ENCODE results near the gene ATP6V1C2. TPM values are rescaled to one million over a fixed set of nuclear protein-coding genes. Genes with fewer than 3 reads are reported as not detected.

Gene ATP6V1C2
- total RNA-seq, 2 experiments from 2014 or later: not detected

GRCh38 chr2:10796703-10797102 lies 75.3 kb downstream of the ATP6V1C2 start:
- no peak overlapping the region for H3K4me3 ChIP-seq (ENCODE audit: low read length)

GRCh38 chr2:10798783-10799182 lies 77.4 kb downstream of the ATP6V1C2 start:
- CTCF ChIA-PET: no interaction called here
- no peaks in the 10 kb centered on the region for H3K27me3 Mint-ChIP-seq
- intact Hi-C loops (cut with DNase I, micrococcal nuclease): no loop called here

More at GRCh38 chr2:10796703-10797102, 75.3 kb downstream of the ATP6V1C2 start:
- H3K27ac Mint-ChIP-seq: no peak overlapping the region
- no peak overlapping the region for H3K27ac ChIP-seq (ENCODE audit: low read depth in 1 of 2, low read length in 2 of 2)
- H3K27me3 ChIP-seq (ENCODE audit: control insufficient read depth in 1 of 2, insufficient read depth in 2 of 2, low read length in 2 of 2): no peaks in the 10 kb centered on the region
- H3K9me3 ChIP-seq (ENCODE audit: control insufficient read depth in 1 of 2, insufficient read depth in 1 of 2, low read length in 2 of 2): no peaks in the 10 kb centered on the region
- H3K36me3 Mint-ChIP-seq (ENCODE audit: low read depth): peaks cover 90% of the 10 kb centered on the region
- no peaks in the 10 kb centered on the region for H3K9me3 Mint-ChIP-seq
- CTCF ChIA-PET: no interaction called here
- ATAC-seq (ENCODE audit: poor library complexity): no peak
- POLR2A ChIA-PET: no interaction called here
- H3K4me3 Mint-ChIP-seq: no peak overlapping the region
- peaks cover 66% of the 10 kb centered on the region for H3K36me3 ChIP-seq (ENCODE audit: insufficient read depth, low read length)
- intact Hi-C loops (cut with DNase I, micrococcal nuclease): no loop called here
- peaks cover 22% of the 10 kb centered on the region for H3K4me1 Mint-ChIP-seq (ENCODE audit: low read depth)
- no peak for DNase-seq
- peaks cover 3% of the 10 kb centered on the region for H3K4me1 ChIP-seq (ENCODE audit: insufficient read depth, low read length)
- no peaks in the 10 kb centered on the region for H3K27me3 Mint-ChIP-seq
- TF ChIP-seq CTCF (IDR thresholded peaks at IDR 0.05): no peak

GRCh38 chr2:10800163-10800562 lies 78.7 kb downstream of the ATP6V1C2 start:
- Histone ChIP-seq H3K9me3 (ENCODE audit: control insufficient read depth in 1 of 2, insufficient read depth in 1 of 2, low read length in 2 of 2) (no peaks in the 10 kb centered on the region), H3K4me1 (ENCODE audit: insufficient read depth, low read length) (no peaks in the 10 kb centered on the region), H3K27ac (ENCODE audit: low read depth in 1 of 2, low read length in 2 of 2) (no peak overlapping the region), H3K36me3 (ENCODE audit: insufficient read depth, low read length) (peaks cover 50% of the 10 kb centered on the region), H3K4me3 (ENCODE audit: low read length) (no peak overlapping the region), H3K27me3 (ENCODE audit: control insufficient read depth in 1 of 2, insufficient read depth in 2 of 2, low read length in 2 of 2) (no peaks in the 10 kb centered on the region)
- TF ChIP-seq CTCF (IDR thresholded peaks at IDR 0.05): no peak
- ChIA-PET POLR2A (no interaction called here), CTCF (no interaction called here)
- intact Hi-C loops (cut with DNase I, micrococcal nuclease): no loop called here
- ATAC-seq (ENCODE audit: poor library complexity): no peak
- H3K27ac Mint-ChIP-seq: no peak overlapping the region
- no peak for DNase-seq
- peaks cover 21% of the 10 kb centered on the region for H3K4me1 Mint-ChIP-seq (ENCODE audit: low read depth)
- peaks cover 81% of the 10 kb centered on the region for H3K36me3 Mint-ChIP-seq (ENCODE audit: low read depth)
- no peaks in the 10 kb centered on the region for H3K27me3 Mint-ChIP-seq
- H3K9me3 Mint-ChIP-seq: no peaks in the 10 kb centered on the region
- no peak overlapping the region for H3K4me3 Mint-ChIP-seq

More at GRCh38 chr2:10798783-10799182, 77.4 kb downstream of the ATP6V1C2 start:
- Histone ChIP-seq H3K4me1 (ENCODE audit: insufficient read depth, low read length) (no peaks in the 10 kb centered on the region), H3K4me3 (ENCODE audit: low read length) (no peak overlapping the region), H3K36me3 (ENCODE audit: insufficient read depth, low read length) (peaks cover 60% of the 10 kb centered on the region), H3K27me3 (ENCODE audit: control insufficient read depth in 1 of 2, insufficient read depth in 2 of 2, low read length in 2 of 2) (no peaks in the 10 kb centered on the region), H3K27ac (ENCODE audit: low read depth in 1 of 2, low read length in 2 of 2) (no peak overlapping the region), H3K9me3 (ENCODE audit: control insufficient read depth in 1 of 2, insufficient read depth in 1 of 2, low read length in 2 of 2) (no peaks in the 10 kb centered on the region)
- no peak for DNase-seq
- TF ChIP-seq CTCF (IDR thresholded peaks at IDR 0.05): no peak
- POLR2A ChIA-PET: no interaction called here
- Mint-ChIP-seq H3K27ac (no peak overlapping the region), H3K36me3 (ENCODE audit: low read depth) (peaks cover 89% of the 10 kb centered on the region), H3K4me1 (ENCODE audit: low read depth) (peaks cover 21% of the 10 kb centered on the region), H3K4me3 (no peak overlapping the region), H3K9me3 (no peaks in the 10 kb centered on the region)
- no peak for ATAC-seq (ENCODE audit: poor library complexity)
